Measurements from ENCODE around the gene PITX1. TPM values are rescaled to one million over a fixed set of nuclear protein-coding genes. Genes with fewer than 3 reads are reported as not detected.
"Not testable (repeated sequence)": the region's sequence is repeated elsewhere in the genome, so short reads cannot be mapped to it uniquely, and the experiment has no call there.

PITX1 gene
- polyA plus RNA-seq = 1 to 10 TPM in 2 of 3 donors, under 1 TPM in 1; 0.32 to 1.4 (median 1.1) TPM

GRCh38 chr5:135033901-135034235 is at the start of gene PITX1:
TSS of gene PITX1 (minus strand) at chr5:135034228. CDS start at chr5:135033881, 347 bp downstream.
- 0 to 1% (median 0%) methylated on average over 24 to 49 of the region's 49 CpGs for WGBS, 3 donors
- H3K27ac ChIP-seq (ENCODE audit: low read depth, low read length) = no peak within 1 kb of the TSS

DNA sequence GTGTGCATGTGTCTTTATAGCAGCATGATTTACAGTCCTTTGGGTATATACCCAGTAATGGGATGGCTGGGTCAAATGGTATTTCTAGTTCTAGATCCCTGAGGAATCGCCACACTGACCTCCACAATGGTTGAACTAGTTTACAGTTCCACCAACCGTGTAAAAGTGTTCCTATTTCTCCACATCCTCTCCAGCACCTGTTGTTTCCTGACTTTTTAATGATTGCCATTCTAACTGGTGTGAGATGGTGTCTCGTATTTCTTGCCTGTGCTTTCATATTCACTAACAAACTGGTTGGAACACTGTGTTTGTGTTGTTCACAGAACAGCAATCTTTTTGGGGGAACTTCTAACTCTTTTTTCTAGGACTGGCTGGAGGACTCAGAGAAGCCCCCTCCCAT is 49.3 kb upstream of the PITX1 start:
- not testable (repeated sequence) for H3K27ac ChIP-seq (ENCODE audit: low read depth, low read length)
- WGBS, 3 donors = 67 to 79% (median 76%) methylated on average over 3 of the region's 3 CpGs

DNA sequence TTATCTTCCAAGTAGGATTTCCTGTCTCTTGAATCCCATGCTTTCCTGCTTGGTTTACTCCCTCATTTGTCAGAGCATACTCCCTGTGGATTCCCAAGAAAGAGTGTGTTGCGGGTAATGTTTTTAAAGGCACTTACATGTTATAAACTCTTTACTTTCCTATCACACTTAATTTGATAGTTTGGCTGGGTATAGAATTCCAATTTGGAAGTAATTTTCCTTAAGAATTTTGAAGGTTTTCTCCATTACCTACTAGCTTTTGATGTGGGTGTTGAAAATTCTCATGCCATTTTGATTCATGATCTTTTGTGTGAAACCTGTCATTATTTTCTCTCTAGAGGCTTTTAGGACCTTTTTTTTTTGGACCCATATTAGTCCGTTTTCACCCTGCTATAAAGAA is 47.2 kb upstream of the PITX1 start:
- H3K27ac ChIP-seq (ENCODE audit: low read depth, low read length) = no peak overlapping the region
- WGBS, 3 donors = 82 to 83% (median 82%) methylated on average over 2 of the region's 2 CpGs

GRCh38 chr5:135079760-135080159 is 45.7 kb upstream of the PITX1 start:
- WGBS, 3 donors = 79 to 88% (median 87%) methylated on average over 2 of the region's 2 CpGs
- no peak overlapping the region for H3K27ac ChIP-seq (ENCODE audit: low read depth, low read length)

DNA sequence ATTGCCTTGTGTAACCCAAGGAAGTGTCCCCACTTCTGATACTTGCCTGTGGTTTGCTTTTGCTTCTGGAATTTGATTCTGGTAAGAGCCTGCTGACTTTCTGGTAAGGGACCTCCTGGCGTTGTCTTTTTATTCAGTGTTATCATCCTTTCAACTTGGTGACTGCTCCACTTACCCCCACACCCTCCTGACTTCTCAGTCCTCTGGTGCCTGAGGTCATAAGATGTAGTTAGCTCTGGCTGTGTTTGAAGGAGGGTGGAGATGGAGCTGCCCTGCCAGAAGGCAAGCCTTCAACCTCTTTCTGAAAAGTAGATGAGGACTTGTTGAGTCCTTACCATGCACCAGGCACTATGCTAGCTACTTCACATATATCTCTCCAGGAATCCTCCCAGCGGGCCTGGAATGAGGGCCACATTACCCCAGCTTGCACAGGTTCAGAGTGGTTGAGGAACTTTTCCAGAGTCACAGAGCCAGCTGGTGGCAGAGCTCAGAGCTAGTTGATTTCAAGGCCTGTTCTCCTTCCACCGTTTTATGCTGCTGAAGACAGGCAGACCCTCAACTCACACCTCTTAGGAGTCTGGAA is 45.2 kb upstream of the PITX1 start:
- no peak overlapping the region for H3K27ac ChIP-seq (ENCODE audit: low read depth, low read length)
- 63 to 86% (median 78%) methylated on average over 3 of the region's 3 CpGs for WGBS, 3 donors

DNA sequence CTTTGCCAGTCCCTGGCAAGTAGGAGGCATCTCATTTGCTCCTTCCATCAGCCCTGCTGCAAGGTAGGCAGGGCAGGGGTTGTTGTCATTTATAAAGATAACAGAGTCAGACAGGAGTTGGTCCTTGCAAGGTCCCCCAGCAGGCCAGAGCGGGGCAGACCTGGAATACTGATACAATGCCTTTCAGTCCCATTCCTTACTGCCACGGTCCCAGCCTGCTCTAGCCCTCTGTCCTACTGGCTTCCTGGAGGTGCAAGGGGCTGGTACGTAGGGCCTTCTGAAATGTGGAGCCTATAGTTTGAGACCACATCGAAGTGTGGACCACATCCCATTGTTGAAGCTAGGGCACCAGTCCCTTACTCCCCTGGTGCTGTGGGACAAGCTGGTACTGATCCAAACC is 42.8 kb upstream of the PITX1 start:
- no peak overlapping the region for H3K27ac ChIP-seq (ENCODE audit: low read depth, low read length)
- WGBS, 3 donors = 56 to 88% (median 81%) methylated on average over 4 of the region's 4 CpGs

GRCh38 chr5:135076051-135076491 is 42.0 kb upstream of the PITX1 start:
- H3K27ac ChIP-seq (ENCODE audit: low read depth, low read length) = no peak overlapping the region
- WGBS, 3 donors = 70 to 84% (median 82%) methylated on average over 12 of the region's 12 CpGs

DNA sequence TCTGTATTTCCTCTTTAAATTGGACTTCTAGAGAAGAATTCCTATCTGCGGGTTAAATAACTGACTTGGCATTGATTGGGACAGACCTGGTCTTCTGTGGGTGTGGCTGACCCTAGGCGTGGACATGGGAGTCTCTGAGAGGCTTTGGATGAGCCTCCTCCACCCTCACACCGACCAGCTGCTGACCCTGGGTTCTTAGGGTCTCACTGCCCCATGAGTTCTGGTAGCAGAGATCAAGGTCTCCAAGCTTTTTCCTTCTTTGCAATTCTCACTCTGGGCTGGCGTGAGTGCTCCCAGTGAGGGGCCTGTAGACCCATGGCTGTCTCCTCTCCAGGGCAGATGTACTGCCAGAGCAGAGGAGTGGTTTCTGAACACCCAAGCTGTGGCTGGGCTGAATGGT is 41.6 kb upstream of the PITX1 start:
- 47 to 69% (median 58%) methylated on average over 4 of the region's 4 CpGs for WGBS, 3 donors
- H3K27ac ChIP-seq (ENCODE audit: low read depth, low read length) = no peak overlapping the region

GRCh38 chr5:135073761-135074345 is 39.8 kb upstream of the PITX1 start:
- H3K27ac ChIP-seq (ENCODE audit: low read depth, low read length) = no peak overlapping the region
- WGBS, 3 donors = 35 to 57% (median 45%) methylated on average over 7 to 8 of the region's 8 CpGs

DNA sequence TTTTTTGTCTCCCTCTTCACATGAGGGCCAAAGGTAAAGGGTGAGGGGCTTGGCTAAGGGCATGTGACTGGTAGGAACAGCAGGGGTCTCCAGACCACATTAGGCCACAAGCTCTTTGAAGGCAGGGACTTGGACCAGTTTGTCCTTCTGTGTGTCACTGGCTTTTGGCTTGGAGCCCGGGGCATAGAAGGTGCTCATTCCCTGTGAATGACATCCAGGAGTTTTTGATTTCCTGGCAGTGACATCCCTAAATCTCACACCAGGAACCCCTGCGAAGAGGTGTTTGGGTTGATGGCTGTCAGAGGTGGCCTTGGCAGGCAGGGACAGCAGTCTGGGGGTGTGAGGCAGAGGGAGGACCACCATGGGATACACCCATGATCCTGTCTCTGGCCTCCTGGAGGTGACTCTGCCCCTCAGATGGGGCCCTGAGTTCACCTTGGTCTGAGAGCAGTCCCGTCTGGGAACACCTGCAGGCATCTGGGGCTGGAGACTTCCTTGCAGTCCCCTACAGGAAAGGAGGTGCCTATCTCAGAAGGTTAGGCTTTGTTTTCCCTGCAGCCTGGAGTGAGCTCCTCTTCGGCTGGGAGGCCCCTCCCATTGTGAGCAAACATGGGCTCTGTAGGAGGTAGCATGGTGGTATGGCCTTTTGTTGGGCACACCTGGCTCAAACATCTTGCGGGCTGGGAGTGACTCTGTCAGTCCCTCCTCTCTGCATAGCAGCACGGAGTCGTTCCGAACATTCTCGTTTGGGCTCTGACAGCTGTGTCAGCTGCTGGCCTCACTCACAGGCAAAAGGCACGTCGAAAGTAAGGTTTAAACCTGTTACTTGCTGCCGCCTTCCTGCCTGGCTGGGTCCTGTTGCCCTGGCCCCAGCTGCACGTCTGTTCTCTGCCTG is 38.6 kb upstream of the PITX1 start:
- 56 to 82% (median 70%) methylated on average over 13 of the region's 13 CpGs for WGBS, 3 donors
- no peak overlapping the region for H3K27ac ChIP-seq (ENCODE audit: low read depth, low read length)

- no peak overlapping the region for H3K27ac ChIP-seq (ENCODE audit: low read depth, low read length)
- 71 to 95% (median 90%) methylated on average over 6 of the region's 6 CpGs for WGBS, 3 donors
These were observed 37.3 kb upstream of the PITX1 start for GRCh38 chr5:135071311-135071710.

DNA sequence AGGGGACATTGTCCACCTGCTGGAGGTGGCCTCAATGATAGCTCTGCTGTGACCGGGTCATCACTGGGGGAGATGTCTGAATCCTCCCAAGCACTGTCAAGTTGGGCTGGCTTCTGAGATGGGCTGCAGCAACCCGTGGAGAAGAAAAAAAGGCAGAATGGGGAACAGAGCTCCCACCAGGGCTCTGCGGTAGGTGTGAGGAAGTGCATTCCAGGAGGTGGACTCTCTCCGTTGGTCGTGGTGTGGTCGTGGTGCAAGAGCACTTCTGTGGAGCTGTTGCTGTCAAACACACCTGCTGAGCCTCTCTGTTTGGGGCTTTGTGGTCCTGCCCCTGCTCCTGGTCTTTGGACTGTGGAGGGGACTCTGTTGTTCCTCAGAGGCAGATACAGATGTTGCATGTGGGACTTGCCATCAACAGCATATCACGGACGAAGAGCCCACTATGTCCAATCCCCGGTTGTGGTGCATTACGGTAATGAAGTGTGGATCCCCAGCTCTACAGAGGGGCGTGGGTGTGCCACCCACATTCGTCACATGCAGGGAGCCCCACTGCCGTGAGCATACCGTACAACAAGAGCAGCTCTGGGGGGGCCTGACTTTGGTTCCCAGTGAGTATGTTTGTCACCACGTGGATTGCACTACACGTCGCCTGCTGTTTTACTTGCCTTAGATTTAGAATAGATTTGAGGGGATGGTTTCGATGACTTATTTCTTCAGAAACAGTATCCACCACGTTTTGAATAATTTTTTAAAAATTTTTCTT is 36.0 kb upstream of the PITX1 start:
- WGBS, 3 donors = 62 to 73% (median 73%) methylated on average over 19 of the region's 19 CpGs
- no peak overlapping the region for H3K27ac ChIP-seq (ENCODE audit: low read depth, low read length)

DNA sequence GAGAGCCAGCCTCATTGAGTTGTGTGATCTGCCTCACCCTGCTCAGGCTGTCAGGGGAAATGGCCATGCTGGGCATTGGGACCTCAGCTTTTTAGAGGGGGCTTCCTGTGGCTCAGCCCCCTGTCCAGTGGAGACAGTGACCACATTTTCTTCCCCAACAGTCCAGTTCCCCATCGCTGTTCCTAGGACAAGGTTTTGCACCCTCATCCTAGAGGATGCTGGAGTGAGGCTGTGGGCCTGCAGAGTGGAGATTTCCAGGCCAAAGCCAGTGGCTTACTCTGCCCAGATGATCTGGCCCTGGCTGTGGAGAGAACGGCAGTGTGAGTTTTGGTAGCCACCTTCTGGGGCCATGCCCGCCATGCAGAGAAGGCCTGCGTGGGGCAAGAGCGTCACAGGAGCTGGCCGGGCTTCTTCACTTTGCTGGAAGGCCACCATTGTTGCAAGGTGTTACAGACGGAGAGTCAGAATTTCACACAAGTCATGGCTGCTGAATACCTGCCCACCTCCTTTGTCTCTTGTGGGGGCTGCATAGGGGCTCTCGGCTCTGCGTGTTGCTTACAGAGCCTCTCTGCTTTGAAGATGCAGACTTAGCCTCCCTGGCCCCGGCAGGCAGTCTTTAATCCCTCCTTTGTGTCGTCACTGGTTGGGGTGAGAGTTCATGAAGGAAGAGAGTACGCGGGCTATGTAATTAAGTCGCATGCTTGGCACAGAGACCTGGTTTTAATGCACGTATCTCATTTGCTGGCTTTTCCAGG is 35.2 kb upstream of the PITX1 start:
- 72 to 85% (median 83%) methylated on average over 15 of the region's 15 CpGs for WGBS, 3 donors
- no peak overlapping the region for H3K27ac ChIP-seq (ENCODE audit: low read depth, low read length)

- 69 to 85% (median 75%) methylated on average over 9 of the region's 9 CpGs for WGBS, 3 donors
- no peak overlapping the region for H3K27ac ChIP-seq (ENCODE audit: low read depth, low read length)
These were observed 33.6 kb upstream of the PITX1 start for GRCh38 chr5:135067587-135067986.

GRCh38 chr5:135066781-135067180 is 32.8 kb upstream of the PITX1 start:
- WGBS, 3 donors = 66 to 84% (median 83%) methylated on average over 5 of the region's 5 CpGs
- no peak overlapping the region for H3K27ac ChIP-seq (ENCODE audit: low read depth, low read length)

- 76 to 83% (median 83%) methylated on average over 16 of the region's 16 CpGs for WGBS, 3 donors
- no peak overlapping the region for H3K27ac ChIP-seq (ENCODE audit: low read depth, low read length)
These were observed 31.6 kb upstream of the PITX1 start for GRCh38 chr5:135065306-135066265.

DNA sequence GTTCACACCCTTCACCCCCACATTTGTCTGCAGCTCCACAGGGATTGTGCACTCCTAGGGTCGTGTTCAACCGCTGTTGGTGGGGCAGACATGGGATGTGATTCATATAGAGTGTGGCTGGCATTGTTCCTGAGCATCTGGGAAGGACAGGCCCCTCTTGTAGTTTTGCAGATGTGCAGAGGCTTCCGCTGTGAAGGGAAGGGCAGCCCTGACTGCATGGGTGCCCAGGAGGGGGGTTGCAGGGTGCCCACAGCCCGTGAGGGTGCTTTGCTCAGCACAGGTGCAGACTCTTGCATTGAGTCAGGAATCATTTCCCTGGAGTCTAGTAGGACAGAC is 30.2 kb upstream of the PITX1 start:
- WGBS, 3 donors = 59 to 74% (median 69%) methylated on average over 4 of the region's 4 CpGs

More for the DNA sequence above, 30.2 kb upstream of the PITX1 start:
- no peak overlapping the region for H3K27ac ChIP-seq (ENCODE audit: low read depth, low read length)

Measured in adipose tissue (tissue), 3 donors.